UCSD-AML1 (cell line): ENCODE measurements around the gene TCEA2.
A peak's percentile ranks its signal among the peaks of the same experiment; 100 is the strongest.
"Not testable (repeated sequence)": the region's sequence is repeated elsewhere in the genome, so short reads cannot be mapped to it uniquely, and the experiment has no call there.

Source experiments
- DNase-seq: peaks from one replicate; lab custom pipeline; 2025; ENCODE audit not compliant: unreplicated experiment; lab: John Stamatoyannopoulos, UW

Gene TCEA2

GRCh38 chr20:64076061-64076997 lies 13.3 kb downstream of the TCEA2 start:
- DNase-seq = no peak

DNA sequence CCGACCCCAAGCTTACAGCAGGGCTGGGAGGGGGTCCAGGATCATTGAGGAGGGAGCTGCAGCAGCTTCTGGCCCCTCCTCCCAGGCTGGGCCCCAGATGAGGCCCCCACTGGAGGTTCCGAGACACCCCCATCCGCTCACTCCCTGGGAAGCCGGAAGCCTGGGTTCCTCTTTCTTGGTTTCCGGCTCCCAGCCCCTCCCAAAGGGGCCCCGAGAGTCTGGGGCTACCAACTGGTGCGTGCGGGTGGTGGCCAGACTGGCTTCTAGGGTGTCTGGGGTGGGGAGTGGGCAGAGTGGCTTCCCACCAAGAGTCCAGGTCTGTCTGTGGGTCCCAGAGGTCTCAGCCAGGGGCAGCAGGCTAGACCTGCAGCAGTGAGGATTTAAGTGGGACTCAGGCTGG lies 14.1 kb downstream of the TCEA2 start:
- peak; percentile 82 for DNase-seq

DNA sequence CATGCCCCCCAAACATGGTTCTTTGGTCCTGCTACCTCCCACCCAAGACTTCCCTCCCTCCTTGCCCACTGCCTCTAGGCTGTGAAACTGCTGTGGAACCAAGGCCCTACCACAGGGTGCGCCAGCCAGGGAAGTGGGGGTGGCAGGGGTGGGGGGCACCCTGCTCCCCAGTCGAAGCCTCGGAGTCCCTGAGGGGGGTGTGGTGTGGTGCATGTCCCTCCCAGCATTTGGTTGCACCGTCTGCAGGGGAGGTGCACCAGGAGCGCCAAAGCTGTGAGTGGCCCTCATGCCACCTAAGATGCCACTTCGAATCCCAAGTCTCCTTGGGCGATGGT lies 14.5 kb downstream of the TCEA2 start:
- DNase-seq = no peak

GRCh38 chr20:64077876-64078551 lies 15.0 kb downstream of the TCEA2 start:
- DNase-seq = peak; percentile 75

- no peak for DNase-seq
These were observed 15.9 kb downstream of the TCEA2 start for GRCh38 chr20:64078934-64079272.

- DNase-seq = peak; percentile 96
These were observed 16.4 kb downstream of the TCEA2 start, which contains the start of gene RGS19 for GRCh38 chr20:64079273-64080012. TSS of gene RGS19 (minus strand) at chr20:64079518. CDS start at chr20:64076886, 2,632 bp downstream.

DNA sequence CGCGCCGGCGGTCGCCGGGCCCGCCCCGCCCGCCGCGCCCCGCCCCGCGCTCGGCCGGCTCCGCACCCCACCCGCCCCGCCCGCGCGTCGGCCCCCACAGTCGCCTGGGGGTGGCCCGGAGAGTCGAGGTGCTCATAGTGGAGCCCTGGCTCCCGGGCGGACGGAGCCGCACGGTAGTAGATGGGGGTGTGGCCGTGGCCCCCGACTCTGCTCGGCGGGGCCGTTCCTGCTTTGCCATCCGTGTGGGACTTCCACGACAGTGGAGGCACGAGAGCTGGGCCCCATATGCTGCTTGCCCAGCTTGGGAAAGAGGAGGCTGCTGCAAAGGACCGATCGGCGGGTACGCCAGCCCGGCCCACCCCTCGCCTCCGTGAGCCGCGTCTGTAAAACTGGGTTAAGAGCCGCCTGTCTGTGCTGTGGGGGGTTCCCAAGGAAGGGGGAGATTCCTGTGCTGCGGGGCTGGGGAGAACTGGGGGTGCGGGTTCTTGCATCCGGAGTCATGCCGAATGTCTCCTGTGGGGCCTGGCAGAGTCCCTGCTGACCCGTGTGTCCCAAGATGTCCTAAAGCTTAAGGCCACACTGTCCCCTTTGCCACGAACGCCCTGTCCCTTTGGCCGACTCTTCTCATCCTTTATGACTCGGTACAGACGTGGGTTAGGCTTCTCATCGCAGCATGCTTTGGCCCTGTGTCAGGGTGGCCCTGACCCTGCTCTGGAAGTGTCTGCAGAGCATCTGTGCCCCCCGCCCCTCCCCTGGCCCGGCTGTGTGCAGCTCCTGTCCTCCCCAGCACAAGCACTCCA lies 17.2 kb downstream of the TCEA2 start, which contains the start of gene OPRL1:
Gene OPRL1 (plus strand): TSS at position 70 of the 800 bp plus-strand sequence. CDS start 12,639 bp downstream, outside the sequence.
- no peak for DNase-seq

DNA sequence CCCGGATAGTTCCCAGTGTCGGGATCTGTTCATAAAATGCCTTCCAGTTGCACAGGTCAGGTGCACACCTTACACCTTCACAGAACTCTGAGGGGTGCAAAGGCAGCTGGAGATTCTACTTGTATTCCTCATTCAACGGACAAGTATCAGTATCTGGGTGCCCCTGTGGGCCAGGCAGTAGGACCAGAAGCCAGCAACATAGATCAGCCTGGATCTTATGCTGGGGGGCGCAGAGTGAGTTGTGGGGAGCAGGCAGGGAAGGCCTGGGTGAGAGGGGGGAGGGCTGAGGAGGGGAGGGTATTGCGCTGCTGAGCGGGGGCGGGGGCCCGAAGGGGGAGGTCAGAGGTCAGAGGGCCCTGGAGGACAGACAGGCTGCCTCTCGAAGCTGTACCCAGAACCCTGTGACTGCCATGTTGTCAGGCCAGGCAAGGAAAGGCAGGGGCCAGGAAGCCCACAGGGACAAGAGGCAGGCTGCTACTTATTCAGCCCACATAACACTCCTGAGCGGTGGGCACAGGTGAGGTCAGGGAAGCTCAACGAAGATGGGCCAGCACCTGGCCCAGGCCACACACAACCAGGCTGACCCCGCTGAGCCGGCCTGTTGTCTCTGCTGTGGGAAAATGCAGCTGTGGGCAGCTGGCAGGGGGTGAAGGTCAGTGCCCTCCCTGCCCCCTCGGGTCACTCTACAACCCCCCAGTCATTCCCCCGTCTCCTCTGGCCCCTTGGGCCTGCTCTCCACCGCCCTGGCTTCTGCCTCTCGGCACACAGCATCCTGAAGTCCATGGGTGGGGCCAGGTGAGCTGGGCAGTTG lies 18.0 kb downstream of the TCEA2 start:
- no peak for DNase-seq

DNA sequence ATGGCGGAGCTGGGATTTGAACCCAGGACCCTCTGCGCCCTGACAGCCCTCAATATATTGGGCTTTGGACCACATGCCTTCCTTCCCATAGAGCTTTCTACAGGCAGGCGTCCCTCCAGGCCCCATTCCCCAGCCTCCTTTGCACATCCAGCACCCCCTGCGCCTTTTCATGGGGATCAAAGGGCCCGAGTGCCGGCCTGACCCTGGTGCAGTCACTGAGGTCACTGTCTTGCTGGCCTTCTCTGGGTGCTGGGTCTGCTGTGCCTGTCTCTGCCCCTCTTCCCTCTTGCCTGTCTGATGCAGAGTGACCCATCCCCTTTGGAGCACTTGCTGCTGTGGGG lies 18.6 kb downstream of the TCEA2 start:
- no peak for DNase-seq

- DNase-seq = peak; percentile 70
These were observed 19.2 kb downstream of the TCEA2 start for GRCh38 chr20:64082126-64082731.

GRCh38 chr20:64082820-64083377 lies 19.9 kb downstream of the TCEA2 start:
- peak; percentile 56 for DNase-seq

DNA sequence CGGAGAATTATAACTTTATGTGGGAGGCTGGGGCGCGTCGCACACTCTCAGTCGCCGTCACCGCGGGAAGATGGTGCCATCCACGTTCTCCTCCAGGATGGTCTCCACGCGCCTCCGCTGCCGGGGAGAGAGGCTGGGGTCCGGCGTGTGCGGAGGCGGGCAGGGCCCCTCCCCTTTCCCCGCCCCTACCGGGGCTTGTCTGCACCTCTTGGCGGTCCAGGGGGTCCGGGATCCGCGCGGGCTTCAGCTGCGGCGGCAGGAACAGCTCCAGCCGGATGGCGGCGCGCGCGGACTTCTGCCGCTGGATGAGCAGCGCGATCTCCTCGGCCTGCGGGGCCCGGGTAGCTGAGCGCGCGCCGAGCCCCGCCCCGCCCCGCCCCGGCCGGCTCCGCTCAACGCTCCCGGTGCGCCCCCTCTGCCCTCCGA lies 20.4 kb downstream of the TCEA2 start:
- DNase-seq = peak; percentile 88

GRCh38 chr20:64083804-64084684 lies 21.0 kb downstream of the TCEA2 start, which contains the start of gene LKAAEAR1:
TSS of gene LKAAEAR1 (minus strand) at chr20:64084398. CDS start at chr20:64084219, 179 bp downstream.
- DNase-seq = no peak

GRCh38 chr20:64084685-64085152 lies 21.7 kb downstream of the TCEA2 start:
- DNase-seq = no peak

DNA sequence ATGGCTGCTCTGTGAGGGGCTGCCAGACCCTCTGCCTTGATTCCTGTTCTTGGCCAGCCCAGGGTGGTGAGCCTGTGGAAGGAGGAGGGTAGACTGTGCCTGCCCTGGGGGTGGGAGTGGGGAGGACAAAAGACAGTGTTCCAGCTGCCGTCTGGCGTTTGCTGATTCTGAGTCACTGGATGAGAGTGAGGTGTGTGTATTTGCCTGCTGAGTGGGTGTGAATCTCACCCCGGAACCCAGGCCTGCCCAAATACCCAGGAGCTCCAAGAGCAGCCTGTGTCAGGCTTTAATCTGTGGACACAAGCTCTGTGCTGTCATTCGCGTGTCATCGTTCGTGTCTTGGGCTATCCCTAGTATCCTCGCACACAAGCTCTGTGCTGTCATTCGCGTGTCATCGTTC lies 23.8 kb downstream of the TCEA2 start:
- no peak for DNase-seq

DNA sequence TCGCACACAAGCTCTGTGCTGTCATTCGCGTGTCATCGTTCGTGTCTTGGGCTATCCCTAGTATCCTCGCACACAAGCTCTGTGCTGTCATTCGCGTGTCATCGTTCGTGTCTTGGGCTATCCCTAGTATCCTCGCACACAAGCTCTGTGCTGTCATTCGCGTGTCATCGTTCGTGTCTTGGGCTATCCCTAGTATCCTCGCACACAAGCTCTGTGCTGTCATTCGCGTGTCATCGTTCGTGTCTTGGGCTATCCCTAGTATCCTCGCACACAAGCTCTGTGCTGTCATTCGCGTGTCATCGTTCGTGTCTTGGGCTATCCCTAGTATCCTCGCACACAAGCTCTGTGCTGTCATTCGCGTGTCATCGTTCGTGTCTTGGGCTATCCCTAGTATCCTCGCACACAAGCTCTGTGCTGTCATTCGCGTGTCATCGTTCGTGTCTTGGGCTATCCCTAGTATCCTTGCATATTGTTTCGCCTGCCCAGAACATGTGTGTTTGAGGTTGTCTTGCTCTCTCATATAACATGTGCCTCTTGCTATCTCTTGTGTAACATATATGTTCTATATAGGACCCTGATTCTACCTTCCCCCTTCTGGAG lies 24.3 kb downstream of the TCEA2 start:
- DNase-seq = not testable (repeated sequence)

DNA sequence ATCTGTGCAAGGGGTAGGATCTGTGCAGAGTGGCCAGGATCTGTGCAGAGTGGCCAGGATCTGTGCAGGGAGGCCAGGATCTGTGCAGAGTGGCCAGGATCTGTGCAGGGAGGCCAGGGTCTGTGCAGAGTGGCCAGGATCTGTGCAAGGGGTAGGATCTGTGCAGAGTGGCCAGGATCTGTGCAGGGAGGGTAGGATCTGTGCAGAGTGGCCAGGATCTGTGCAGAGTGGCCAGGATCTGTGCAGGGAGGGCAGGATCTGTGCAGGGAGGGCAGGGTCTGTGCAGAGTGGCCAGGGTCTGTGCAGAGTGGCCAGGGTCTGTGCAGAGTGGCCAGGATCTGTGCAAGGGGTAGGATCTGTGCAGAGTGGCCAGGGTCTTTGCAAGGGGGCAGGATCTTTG lies 25.6 kb downstream of the TCEA2 start:
- DNase-seq = not testable (repeated sequence)

GRCh38 chr20:64090165-64090564 lies 27.2 kb downstream of the TCEA2 start:
- DNase-seq = no peak
